Measurements from ENCODE around the gene EVC. TPM values are rescaled to one million over a fixed set of nuclear protein-coding genes. Genes with fewer than 3 reads are reported as not detected.

Gene EVC
- total RNA-seq, 1 experiment from 2014 or later = not detected

GRCh38 chr4:5752376-5753184 lies 41.6 kb downstream of the EVC start:
- TF ChIP-seq CTCF (IDR thresholded peaks at IDR 0.05; ENCODE audit: unreplicated experiment) = no peak
- no TSS peak for BruUV-seq (replicated peaks)
- H3K27ac Mint-ChIP-seq (ENCODE audit: unreplicated experiment) = no peak overlapping the region
- peaks cover 6% of the 10 kb centered on the region for H3K9me3 Mint-ChIP-seq (ENCODE audit: low read depth, unreplicated experiment)
- H3K36me3 Mint-ChIP-seq (ENCODE audit: insufficient read depth, unreplicated experiment) = no peaks in the 10 kb centered on the region
- H3K27me3 Mint-ChIP-seq (ENCODE audit: unreplicated experiment) = no peaks in the 10 kb centered on the region
- H3K4me1 Mint-ChIP-seq (ENCODE audit: low read depth, unreplicated experiment) = no peaks in the 10 kb centered on the region
- no peak overlapping the region for H3K4me3 Mint-ChIP-seq (ENCODE audit: low read depth, unreplicated experiment)
- intact Hi-C loops (cut with micrococcal nuclease; ENCODE audit: unreplicated experiment) = no loop called here
- CTCF ChIA-PET = no interaction called here
- no peak for DNase-seq

GRCh38 chr4:5753366-5753765 lies 42.4 kb downstream of the EVC start:
- Mint-ChIP-seq H3K27me3 (ENCODE audit: unreplicated experiment) (no peaks in the 10 kb centered on the region), H3K9me3 (ENCODE audit: low read depth, unreplicated experiment) (peaks cover 6% of the 10 kb centered on the region), H3K4me1 (ENCODE audit: low read depth, unreplicated experiment) (no peaks in the 10 kb centered on the region), H3K36me3 (ENCODE audit: insufficient read depth, unreplicated experiment) (no peaks in the 10 kb centered on the region), H3K4me3 (ENCODE audit: low read depth, unreplicated experiment) (no peak overlapping the region), H3K27ac (ENCODE audit: unreplicated experiment) (no peak overlapping the region)
- intact Hi-C loops (cut with micrococcal nuclease; ENCODE audit: unreplicated experiment) = no loop called here
- no TSS peak for BruUV-seq (replicated peaks)
- CTCF ChIA-PET = interaction anchor here (0.6 kb wide), 1 partner anchor 33 kb away, joined by 5 read pairs; no protein-coding TSS in a partner anchor
- no peak for TF ChIP-seq CTCF (IDR thresholded peaks at IDR 0.05; ENCODE audit: unreplicated experiment)
- DNase-seq = no peak

GRCh38 chr4:5753766-5754528 lies 42.9 kb downstream of the EVC start:
- TF ChIP-seq CTCF (IDR thresholded peaks at IDR 0.05; ENCODE audit: unreplicated experiment) = no peak
- no peaks in the 10 kb centered on the region for H3K27me3 Mint-ChIP-seq (ENCODE audit: unreplicated experiment)
- H3K4me3 Mint-ChIP-seq (ENCODE audit: low read depth, unreplicated experiment) = no peak overlapping the region
- BruUV-seq (replicated peaks) = no TSS peak
- CTCF ChIA-PET = interaction anchor here (0.6 kb wide), 1 partner anchor 33 kb away, joined by 5 read pairs; no protein-coding TSS in a partner anchor
- peaks cover 8% of the 10 kb centered on the region for H3K9me3 Mint-ChIP-seq (ENCODE audit: low read depth, unreplicated experiment)
- no peaks in the 10 kb centered on the region for H3K4me1 Mint-ChIP-seq (ENCODE audit: low read depth, unreplicated experiment)
- H3K36me3 Mint-ChIP-seq (ENCODE audit: insufficient read depth, unreplicated experiment) = no peaks in the 10 kb centered on the region
- DNase-seq = peak; percentile 18
- H3K27ac Mint-ChIP-seq (ENCODE audit: unreplicated experiment) = no peak overlapping the region
- intact Hi-C loops (cut with micrococcal nuclease; ENCODE audit: unreplicated experiment) = no loop called here

DNA sequence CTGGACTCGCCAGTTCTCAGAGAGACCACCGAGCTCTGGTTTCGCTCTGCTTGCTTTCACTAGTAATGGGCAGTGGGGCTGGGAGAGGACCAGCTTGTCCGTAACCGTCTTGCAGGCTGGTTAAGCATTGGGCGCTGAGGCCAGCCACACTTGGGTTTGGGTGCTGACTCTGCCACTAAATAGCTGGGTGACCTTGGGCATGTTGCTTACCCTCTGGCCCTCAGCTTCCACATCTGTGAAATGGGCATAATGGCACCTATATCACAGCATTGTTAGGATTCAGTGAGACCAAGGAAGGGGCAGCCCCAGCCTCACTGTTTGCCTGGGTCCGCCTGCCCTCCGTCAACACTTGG lies 43.5 kb downstream of the EVC start:
- DNase-seq = no peak
- intact Hi-C loops (cut with micrococcal nuclease; ENCODE audit: unreplicated experiment) = no loop called here
- H3K4me1 Mint-ChIP-seq (ENCODE audit: low read depth, unreplicated experiment) = no peaks in the 10 kb centered on the region
- TF ChIP-seq CTCF (IDR thresholded peaks at IDR 0.05; ENCODE audit: unreplicated experiment) = no peak
- no peak overlapping the region for H3K27ac Mint-ChIP-seq (ENCODE audit: unreplicated experiment)
- no peaks in the 10 kb centered on the region for H3K36me3 Mint-ChIP-seq (ENCODE audit: insufficient read depth, unreplicated experiment)
- CTCF ChIA-PET = no interaction called here
- no peak overlapping the region for H3K4me3 Mint-ChIP-seq (ENCODE audit: low read depth, unreplicated experiment)
- BruUV-seq (replicated peaks) = no TSS peak
- H3K27me3 Mint-ChIP-seq (ENCODE audit: unreplicated experiment) = no peaks in the 10 kb centered on the region
- peaks cover 8% of the 10 kb centered on the region for H3K9me3 Mint-ChIP-seq (ENCODE audit: low read depth, unreplicated experiment)

Data from Calu3 (cell line).